K562 (cell line): Measurements from ENCODE around the gene FRMD4B. TPM values are rescaled to one million over a fixed set of nuclear protein-coding genes. Genes with fewer than 3 reads are reported as not detected.
"Not testable (repeated sequence)": the region's sequence is repeated elsewhere in the genome, so short reads cannot be mapped to it uniquely, and the experiment has no call there.

ENCODE experiments used
- ATAC-seq: fragments of 200-7000 bp; cut with Tn5 transposase; 3 replicates; pipeline ENCODE4 v1.9.1; 2020; ENCODE audit warnings: moderate library complexity
- BruUV-seq: library from RNA; stranded (reverse); fragments of 400-500 nt; replicated peaks from 2 replicates; lab custom pipeline; 2021; lab: Mats Ljungman, UMichigan
- CTCF ChIA-PET: fragments of 300-600 bp; formaldehyde crosslinking; extraction: SDS; loops from one replicate; lab custom pipeline; 2021; ENCODE audit warnings: low intra/inter-chr PET ratio; lab: Yijun Ruan, JAX
- POLR2A ChIA-PET: fragments of 300-600, 350-650 bp; sonication (Branson Sonifier 250); formaldehyde crosslinking; extraction: SDS; loops from one replicate; lab custom pipeline; 2021; ENCODE audit warnings: antibody characterized with exemption, inconsistent platforms; lab: Yijun Ruan, JAX
- DNase-seq, 4 experiments: peaks; one replicate each; pipeline versions ENCODE4 v3.0.0 to v3.0.0-alpha.2; 2011 to 2018; ENCODE audit warnings: low spot score in 3 of 4, mixed read lengths in 3 of 4; ENCODE audit errors: extremely low read depth in 1 of 4
- FAIRE-seq: peaks from 2 replicates; lab custom pipeline; 2011; peaks lifted over from hg19 to GRCh38; lab: Jason Lieb, UNC
- H2AFZ ChIP-seq: 2 replicates; pipeline ENCODE4 v1.6.0; 2011; ENCODE audit warnings: low read depth, low read length, control low read depth, inconsistent platforms
- H3K27ac ChIP-seq: fragments of 200-600 bp; 3 replicates; pipeline ENCODE4 v1.8.0; 2011; ENCODE audit warnings: low read depth, mild to moderate bottlenecking, control low read depth, inconsistent platforms, low read length, moderate library complexity, mixed read lengths; ENCODE audit errors: extremely low read depth
- H3K27me3 ChIP-seq, 2 experiments: fragments of 300-600 bp in 1 of 2; 2 replicates in 1 of 2; 3 replicates in 1 of 2; pipeline versions ENCODE4 v1.6.0 to v1.8.0; 2011; ENCODE audit warnings: inconsistent platforms in 2 of 2, low read length in 2 of 2, mild to moderate bottlenecking in 1 of 2, mixed read lengths in 1 of 2, moderate library complexity in 1 of 2; ENCODE audit not compliant: control insufficient read depth in 2 of 2, insufficient read depth in 2 of 2
- H3K36me3 ChIP-seq: fragments of 300-600 bp; 3 replicates; pipeline ENCODE4 v1.8.0; 2011; ENCODE audit warnings: mild to moderate bottlenecking, low read length, inconsistent platforms; ENCODE audit not compliant: control insufficient read depth, insufficient read depth
- H3K4me1 ChIP-seq, 2 experiments: fragments of 200-600 bp in 1 of 2; replicated peaks in 1 of 2; 2 replicates in 1 of 2; 3 replicates in 1 of 2; pipeline versions ENCODE4 v1.5.1 to v1.8.0; 2011; ENCODE audit warnings: inconsistent platforms in 2 of 2, low read length in 2 of 2, mild to moderate bottlenecking in 1 of 2, mixed read lengths in 1 of 2, moderate library complexity in 1 of 2; ENCODE audit not compliant: control insufficient read depth in 2 of 2, insufficient read depth in 2 of 2
- H3K4me2 ChIP-seq: 2 replicates; pipeline ENCODE4 v1.6.1; 2011; ENCODE audit warnings: low read length, control low read depth, inconsistent platforms, mixed read lengths; ENCODE audit not compliant: insufficient read depth
- H3K4me3 ChIP-seq: fragments of 200-600 bp; sonication (generic), shearing (Covaris generic); 2 replicates; pipeline ENCODE4 v1.5.1; 2016; ENCODE audit warnings: control low read depth, inconsistent platforms
- H3K79me2 ChIP-seq: fragments of 200-600 bp; 3 replicates; pipeline ENCODE4 v1.8.0; 2011; ENCODE audit warnings: low read length, inconsistent platforms; ENCODE audit not compliant: control insufficient read depth, insufficient read depth
- H3K9ac ChIP-seq, 2 experiments: 2 replicates each; pipeline versions ENCODE4 v1.6.0 to v1.6.1; 2011; ENCODE audit warnings: low read depth in 2 of 2, low read length in 2 of 2, control low read depth in 1 of 2, inconsistent platforms in 1 of 2, mild to moderate bottlenecking in 1 of 2, mixed read lengths in 1 of 2; ENCODE audit not compliant: insufficient read depth in 1 of 2
- H3K9me1 ChIP-seq: one replicate; pipeline ENCODE4 v1.6.0; 2011; ENCODE audit warnings: inconsistent platforms, mild to moderate bottlenecking, low read length, moderate library complexity; ENCODE audit not compliant: control insufficient read depth, insufficient read depth
- H3K9me3 ChIP-seq: replicated peaks from 2 replicates; pipeline ENCODE4 v1.5.1; 2011; ENCODE audit warnings: low read depth, low read length, inconsistent platforms; ENCODE audit not compliant: control insufficient read depth, insufficient read depth
- H4K20me1 ChIP-seq: replicated peaks from 2 replicates; pipeline ENCODE4 v1.6.1; 2011; ENCODE audit warnings: low read length, inconsistent platforms, mixed read lengths; ENCODE audit not compliant: control insufficient read depth, insufficient read depth
- CBX8 ChIP-seq: fragments of 200-600 bp; sonication (generic); IDR thresholded peaks from 2 replicates; pipeline ENCODE4 v1.6.1; 2012; ENCODE audit warnings: borderline replicate concordance, mixed run types, low read depth, mild to moderate bottlenecking, moderate library complexity, mixed read lengths, low read length, control low read depth, inconsistent platforms; ENCODE audit not compliant: poor library complexity, severe bottlenecking; ENCODE audit errors: extremely low read depth
- SMAD2 ChIP-seq: fragments of 150-350 bp; IDR thresholded peaks from 2 replicates; pipeline ENCODE4 v1.6.1; 2014; ENCODE audit warnings: low read depth, mild to moderate bottlenecking, low read length
- WGBS: fragments of 100-300 bp; shearing (Covaris generic); methylation state at CpG from one replicate; pipeline ENCODE4 v1.1.6; 2016; ENCODE audit warnings: low coverage, mixed read lengths; ENCODE audit not compliant: insufficient coverage; ENCODE audit errors: missing lambda C conversion rate; 5-methylcytosine and 5-hydroxymethylcytosine counted together
- in situ Hi-C: fragments of 300-500 bp; cut with MboI; formaldehyde crosslinking; loops from 4 replicates; pipeline ENCODE4 v1.15.0; 2018; ENCODE audit warnings: inconsistent platforms, mixed read lengths
- intact Hi-C: fragments of 100-400 bp; cut with micrococcal nuclease; formaldehyde crosslinking; loops from 2 replicates; pipeline ENCODE4 v1.14.2; 2022
- polyA plus RNA-seq, 8 experiments: library from polyadenylated mRNA; depleted of rRNA in 4 of 8; stranded (reverse) in 5 of 8; unstranded in 3 of 8; fragments of >200 nt; fragmentation: Nextera tagmentation in 2 of 8; fragmentation: Illumina TruSeq in 1 of 8; extraction: Ambion mirVana in 2 of 8; extraction: Trizol in 1 of 8; gene quantifications; 2 replicates each; pipeline versions ENCODE4 v1.2.1 to v1.2.3, GENCODE V29; 2011 to 2014; ENCODE audit warnings: inconsistent platforms in 1 of 8, missing spikeins in 1 of 8
- total RNA-seq, 7 experiments: library from RNA; depleted of rRNA in 6 of 7; stranded (reverse); fragments of >200 nt in 6 of 7; fragmentation: Illumina TruSeq in 2 of 7; extraction: Trizol in 2 of 7; gene quantifications; 2 replicates each; pipeline versions ENCODE4 v1.2.1 to v1.2.3, GENCODE V29; 2011 to 2021; ENCODE audit warnings: low replicate concordance in 1 of 7

The FRMD4B gene
- total and polyA plus RNA-seq, 9 of the 15 experiments (the other 6 are each of a cell fraction or from before 2014, with no cell fraction given): 0.03 to 0.09 (median 0.04) TPM; not detected in 3

DNA sequence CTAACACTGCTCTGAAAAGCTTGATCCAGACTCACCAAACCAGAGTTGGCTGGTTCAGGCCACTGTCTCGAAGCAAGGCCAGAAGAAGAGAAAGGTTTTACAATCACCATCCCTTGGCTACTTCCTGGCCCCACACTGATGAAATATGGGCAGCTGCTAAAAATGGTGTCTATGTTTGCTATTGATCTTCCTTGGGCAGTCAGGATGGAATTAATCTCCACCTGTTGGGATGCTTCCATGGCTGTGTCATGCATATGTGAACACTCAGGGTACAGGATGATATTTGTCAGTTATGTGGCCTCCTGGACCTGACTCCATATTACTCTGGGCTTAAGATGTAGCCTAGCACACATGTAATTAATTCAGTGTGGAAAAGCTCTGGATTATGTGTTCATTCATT, 61.9 kb downstream of the FRMD4B start:
- Histone ChIP-seq H4K20me1 (no peaks in the 10 kb centered on the region), H3K4me1 (no peaks in the 10 kb centered on the region), H3K4me3 (no peak overlapping the region), H3K9me3 (no peaks in the 10 kb centered on the region), H3K4me2 (no peak overlapping the region), H2AFZ (no peak overlapping the region), H3K9me1 (no peaks in the 10 kb centered on the region), H3K9ac (no peak overlapping the region), H3K79me2 (no peaks in the 10 kb centered on the region), H3K27me3 (no peaks in the 10 kb centered on the region; a peak in 1 of 5 replicates), H3K27ac (no peak overlapping the region), H3K36me3 (no peaks in the 10 kb centered on the region)
- WGBS: 0% methylated on average over 1 of the region's 1 CpG
- ATAC-seq (no peak), FAIRE-seq (no peak), DNase-seq (no peak)
- POLR2A ChIA-PET: no interaction called here
- TF ChIP-seq CBX8 (no peak), SMAD2 (no peak)
- CTCF ChIA-PET: no interaction called here
- no TSS peak for BruUV-seq
- intact Hi-C loops: no loop called here
- in situ Hi-C loops: no loop called here

DNA sequence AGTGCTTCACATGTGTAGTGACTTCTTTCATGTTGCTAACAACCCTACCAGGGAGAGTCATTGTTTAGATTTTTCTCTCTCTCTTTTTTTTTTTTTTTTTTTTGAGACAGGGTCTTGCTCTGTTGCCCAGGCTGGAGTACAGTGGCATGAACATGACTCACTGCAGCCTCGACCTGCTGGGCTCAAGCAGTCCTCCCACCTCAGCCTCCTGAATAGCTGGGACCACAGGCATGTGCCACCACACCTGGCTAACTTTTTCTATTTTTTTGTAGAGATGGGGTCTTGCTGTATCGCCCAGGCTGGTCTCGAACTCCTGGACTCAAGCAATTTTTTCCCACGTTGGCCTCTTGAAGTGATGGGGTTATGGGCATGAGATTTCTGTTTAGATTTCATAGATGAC, 63.4 kb downstream of the FRMD4B start:
- H2AFZ ChIP-seq, H3K27me3 ChIP-seq, H3K9me1 ChIP-seq, H3K36me3 ChIP-seq, H3K4me1 ChIP-seq, POLR2A ChIA-PET, H3K27ac ChIP-seq, CTCF ChIA-PET, H3K4me2 ChIP-seq, BruUV-seq, in situ Hi-C loops, H3K4me3 ChIP-seq, H3K9me3 ChIP-seq, ATAC-seq, H3K79me2 ChIP-seq, FAIRE-seq, DNase-seq, H3K9ac ChIP-seq, H4K20me1 ChIP-seq, intact Hi-C loops: not testable (repeated sequence)
- WGBS: 4% methylated on average over 3 of the region's 4 CpGs
